ENCODE results near the gene APBA1.

GRCh38 chr9:69452110-69452782 is 219.9 kb downstream of the APBA1 start:
- no peak for TF ChIP-seq CTCF (IDR thresholded peaks at IDR 0.05)
- no peak for TF ChIP-seq POLR2A (IDR thresholded peaks at IDR 0.05)
